T-helper 1 cell (primary cell): ENCODE measurements around the gene MRPL21.
A peak's percentile ranks its signal among the peaks of the same experiment; 100 is the strongest.

Experiments used
- DNase-seq, 5 donors: peaks; one replicate each; pipeline ENCODE4 v3.0.0-alpha.2; 2012 to 2020
- total RNA-seq, 4 donors: gene quantifications; one replicate each; lab custom pipeline; 2026; lab: John Stamatoyannopoulos, UW

MRPL21 gene
- 14.3 to 20.1 (median 16.2) reads per million in 4 donors for total RNA-seq

GRCh38 chr11:68903288-68904247 is at the start of gene MRPL21, which contains the start of gene IGHMBP2:
Gene MRPL21, minus strand, starts transcription at chr11:68903832. Its CDS starts 22 bp downstream, at chr11:68903810.
Gene IGHMBP2, plus strand, starts transcription at chr11:68903891. Its CDS starts 62 bp downstream, at chr11:68903953.
- DNase-seq, result peak; percentile 52 to 86 (median 78)

GRCh38 chr11:68950762-68951161 is 47.1 kb upstream of the MRPL21 start:
- DNase-seq, result no peak

GRCh38 chr11:68950270-68950669 is 46.6 kb upstream of the MRPL21 start:
- DNase-seq, result no peak

GRCh38 chr11:68948935-68949334 is 45.3 kb upstream of the MRPL21 start:
- DNase-seq, result no peak

- no peak for DNase-seq
These were observed 44.9 kb upstream of the MRPL21 start for GRCh38 chr11:68948496-68948895.

GRCh38 chr11:68947151-68947550 is 43.5 kb upstream of the MRPL21 start:
- DNase-seq, result no peak

GRCh38 chr11:68946416-68947090 is 42.9 kb upstream of the MRPL21 start:
- no peak for DNase-seq

GRCh38 chr11:68942751-68943271 is 39.2 kb upstream of the MRPL21 start:
- DNase-seq, result no peak

GRCh38 chr11:68942095-68942620 is 38.5 kb upstream of the MRPL21 start:
- DNase-seq, result no peak

- DNase-seq, result no peak
These were observed 37.9 kb upstream of the MRPL21 start for GRCh38 chr11:68941324-68942094.

- DNase-seq, result no peak
These were observed 37.2 kb upstream of the MRPL21 start for GRCh38 chr11:68940651-68941323.

GRCh38 chr11:68939583-68940555 is 36.2 kb upstream of the MRPL21 start:
- DNase-seq, result no peak

GRCh38 chr11:68938816-68939582 is 35.4 kb upstream of the MRPL21 start:
- DNase-seq, result no peak

- DNase-seq, result no peak
These were observed 34.5 kb upstream of the MRPL21 start for GRCh38 chr11:68938088-68938487.

GRCh38 chr11:68936676-68937620 is 33.3 kb upstream of the MRPL21 start:
- DNase-seq, result no peak

- DNase-seq, result no peak
These were observed 32.7 kb upstream of the MRPL21 start for GRCh38 chr11:68936358-68936636.

- no peak for DNase-seq
These were observed 32.1 kb upstream of the MRPL21 start for GRCh38 chr11:68935516-68936357.

- DNase-seq, result no peak
These were observed 31.4 kb upstream of the MRPL21 start for GRCh38 chr11:68935066-68935465.
